ENCODE data around the gene MFAP1.

DNA sequence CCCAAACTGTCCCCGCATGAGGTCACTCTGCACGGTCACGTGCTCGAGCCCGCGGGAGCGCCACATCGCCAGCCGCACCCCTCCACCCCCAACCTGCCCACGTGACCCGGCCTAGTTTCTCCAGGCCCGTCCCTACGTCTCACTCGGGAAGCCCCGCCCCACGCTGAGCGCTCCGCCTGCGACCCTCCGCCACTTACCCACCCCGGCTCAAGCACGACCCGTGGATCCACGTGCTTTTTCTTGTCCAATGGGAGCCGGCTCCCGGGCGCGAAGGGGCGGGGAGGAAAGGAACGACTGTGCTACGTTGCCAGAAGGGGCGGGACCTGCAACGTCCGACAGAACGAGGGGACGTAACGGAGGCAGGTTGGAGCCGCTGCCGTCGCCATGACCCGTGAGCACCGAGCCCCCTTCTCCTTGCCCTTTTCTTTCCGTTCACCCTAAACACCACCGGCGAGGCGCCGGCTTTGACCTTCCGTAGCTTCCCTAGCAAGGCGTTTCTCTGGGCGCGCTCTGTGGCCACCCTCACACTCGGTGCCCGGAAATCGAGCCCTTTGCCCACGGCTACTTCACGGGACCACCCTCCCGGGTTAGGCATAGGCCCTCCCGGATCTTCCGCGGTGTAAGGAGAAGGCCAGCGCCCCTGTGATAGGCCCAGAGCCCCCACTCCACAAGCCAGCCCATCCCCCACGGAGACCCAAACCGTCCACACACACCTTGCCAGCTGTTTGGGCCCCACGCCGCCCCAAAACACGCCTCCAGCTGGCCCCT is 32.3 kb downstream of the MFAP1 start, which contains the start of gene SERF2:
- TF ChIP-seq GATA2 (IDR thresholded peaks at IDR 0.05; ENCODE audit: low read depth, low read length), result no peak
- no peak for TF ChIP-seq GATA3 (IDR thresholded peaks at IDR 0.05; ENCODE audit: low read depth, low read length)
